ENCODE measurements around the gene OSTF1.

The OSTF1 gene

DNA sequence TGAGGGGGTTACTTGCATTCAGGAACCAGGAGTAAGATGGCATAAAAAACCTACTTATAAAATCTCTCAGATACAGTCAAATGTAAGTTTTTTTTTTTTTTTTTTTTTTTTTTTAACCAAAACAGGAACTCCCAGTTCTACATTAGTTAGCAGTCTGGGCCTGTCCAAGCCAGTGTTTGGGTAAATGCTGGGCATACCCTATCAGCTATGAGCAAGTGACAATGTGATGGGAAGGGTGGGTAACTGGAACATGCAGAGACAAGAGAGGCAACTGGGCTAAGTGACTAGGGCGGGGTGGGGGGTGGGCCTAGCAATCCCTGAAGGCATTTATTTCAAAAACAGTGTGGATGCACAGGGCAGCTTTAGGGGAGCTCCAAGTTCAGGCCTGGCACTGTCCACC is 2.7 kb upstream of the OSTF1 start:
- TF ChIP-seq CTCF (IDR thresholded peaks at IDR 0.05; ENCODE audit: low read depth, low read length) = no peak
- H3K36me3 ChIP-seq = no peaks in the 10 kb centered on the region
- no peak overlapping the region for H3K27ac ChIP-seq
- H3K9me3 ChIP-seq (ENCODE audit: severe bottlenecking) = no peaks in the 10 kb centered on the region
- H3K4me3 ChIP-seq (ENCODE audit: low read depth, low read length) = no peak overlapping the region
- no peaks in the 10 kb centered on the region for H3K27me3 ChIP-seq (ENCODE audit: insufficient read depth, low read depth, severe bottlenecking)
- no peak for DNase-seq

- TF ChIP-seq CTCF (IDR thresholded peaks at IDR 0.05; ENCODE audit: low read depth, low read length) = no peak
- no peak overlapping the region for H3K27ac ChIP-seq
- H3K36me3 ChIP-seq = no peaks in the 10 kb centered on the region
- DNase-seq = no peak
- H3K27me3 ChIP-seq (ENCODE audit: insufficient read depth, low read depth, severe bottlenecking) = no peaks in the 10 kb centered on the region
- H3K4me3 ChIP-seq (ENCODE audit: low read depth, low read length) = peak overlapping the region; percentile 48
- no peaks in the 10 kb centered on the region for H3K9me3 ChIP-seq (ENCODE audit: severe bottlenecking)
Measured at GRCh38 chr9:75086541-75087288, 1.6 kb upstream of the OSTF1 start.

GRCh38 chr9:75087289-75087823 is 958 bp upstream of the OSTF1 start:
- Histone ChIP-seq H3K4me3 (ENCODE audit: low read depth, low read length) (peak overlapping the region; percentile 48), H3K27ac (peak overlapping the region; percentile 71), H3K27me3 (ENCODE audit: insufficient read depth, low read depth, severe bottlenecking) (no peaks in the 10 kb centered on the region), H3K36me3 (no peaks in the 10 kb centered on the region), H3K9me3 (ENCODE audit: severe bottlenecking) (no peaks in the 10 kb centered on the region)
- TF ChIP-seq CTCF (IDR thresholded peaks at IDR 0.05; ENCODE audit: low read depth, low read length) = no peak
- DNase-seq = peak; percentile 68

DNA sequence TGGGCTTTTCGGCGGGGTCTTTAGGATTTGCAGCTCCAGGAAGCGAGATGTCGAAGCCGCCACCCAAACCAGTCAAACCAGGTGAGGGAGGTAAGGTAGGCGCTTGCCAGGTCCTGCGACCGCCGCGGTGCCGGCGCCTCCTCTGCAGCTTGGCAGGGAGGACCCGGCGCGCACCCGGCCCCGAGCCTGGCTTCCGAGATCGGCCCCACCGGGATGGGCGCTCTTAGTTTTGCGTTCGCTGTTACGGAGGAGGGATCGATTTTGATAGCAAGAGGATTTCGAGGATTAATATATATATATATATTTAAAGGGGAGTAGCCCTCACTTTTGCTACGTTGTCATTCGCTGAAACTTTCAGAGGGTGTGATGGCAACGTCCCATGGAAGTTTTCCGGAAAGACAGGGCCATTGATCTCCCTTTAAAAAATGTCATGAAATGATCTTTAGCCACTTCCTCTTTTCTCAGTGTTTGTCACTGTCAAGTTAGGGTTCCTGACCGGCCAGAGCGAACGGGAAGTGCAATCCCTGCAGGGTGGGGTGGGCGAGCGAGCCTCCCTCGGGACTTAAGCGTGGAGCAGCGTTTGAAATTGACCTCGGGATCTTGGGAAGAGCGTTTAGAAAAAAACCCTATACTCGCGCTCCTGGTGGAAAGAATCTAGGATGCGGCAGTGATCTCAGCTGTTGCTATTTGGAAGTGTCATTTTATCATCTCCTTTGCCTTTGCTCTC is 495 bp downstream of the OSTF1 start:
- peak overlapping the region; percentile 72 for H3K27ac ChIP-seq
- peak overlapping the region; percentile 58 for H3K4me3 ChIP-seq (ENCODE audit: low read depth, low read length)
- no peaks in the 10 kb centered on the region for H3K27me3 ChIP-seq (ENCODE audit: insufficient read depth, low read depth, severe bottlenecking)
- H3K9me3 ChIP-seq (ENCODE audit: severe bottlenecking) = no peaks in the 10 kb centered on the region
- H3K36me3 ChIP-seq = no peaks in the 10 kb centered on the region
- peak; percentile 37 for DNase-seq
- TF ChIP-seq CTCF (IDR thresholded peaks at IDR 0.05; ENCODE audit: low read depth, low read length) = 0 out of 2 replicates have a peak, but pooled peaks have one; percentile 5

DNA sequence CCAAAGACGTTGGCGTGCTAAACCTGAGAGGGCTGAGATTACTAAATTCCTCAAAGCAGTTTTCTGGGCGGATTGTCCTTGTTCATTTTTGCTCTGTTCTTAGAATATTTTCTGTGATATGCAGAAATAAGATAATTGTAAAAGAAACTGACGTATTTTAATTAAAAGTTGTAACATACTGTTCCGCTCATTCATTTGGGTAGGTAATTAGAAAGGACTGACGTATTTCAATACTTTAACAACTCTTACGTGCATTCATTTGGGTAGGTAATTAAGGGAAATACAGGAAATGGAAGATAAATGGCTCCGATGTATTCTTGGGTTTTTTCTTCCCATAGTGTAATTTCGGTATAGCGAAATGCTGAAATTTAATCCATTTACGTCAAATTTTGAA is 1.1 kb downstream of the OSTF1 start:
- no peak for TF ChIP-seq CTCF (IDR thresholded peaks at IDR 0.05; ENCODE audit: low read depth, low read length)
- DNase-seq = no peak
- H3K4me3 ChIP-seq (ENCODE audit: low read depth, low read length) = peak overlapping the region; percentile 58
- no peaks in the 10 kb centered on the region for H3K27me3 ChIP-seq (ENCODE audit: insufficient read depth, low read depth, severe bottlenecking)
- no peaks in the 10 kb centered on the region for H3K9me3 ChIP-seq (ENCODE audit: severe bottlenecking)
- H3K27ac ChIP-seq = no peak overlapping the region
- no peaks in the 10 kb centered on the region for H3K36me3 ChIP-seq

Measured in WERI-Rb-1 (cell line).